Measurements from ENCODE around the gene RNF130.

Gene RNF130

GRCh38 chr5:180071531-180072255, at the start of gene RNF130:
TSS of gene RNF130 (minus strand) at chr5:180071759. CDS start at chr5:180071702, 57 bp downstream.
- peak; percentile 95 for DNase-seq

- DNase-seq: peak; percentile 17
These were observed 48.9 kb upstream of the RNF130 start for GRCh38 chr5:180120237-180121101.

- peak; percentile 8 for DNase-seq
These were observed 48.3 kb upstream of the RNF130 start for GRCh38 chr5:180119903-180120236.

GRCh38 chr5:180119031-180119902, 47.7 kb upstream of the RNF130 start:
- peak; percentile 18 for DNase-seq

- DNase-seq: no peak
These were observed 46.8 kb upstream of the RNF130 start for GRCh38 chr5:180118391-180118791.

- DNase-seq: peak; percentile 8
These were observed 45.6 kb upstream of the RNF130 start for GRCh38 chr5:180117000-180117725.

GRCh38 chr5:180116077-180116999, 44.8 kb upstream of the RNF130 start:
- peak; percentile 26 for DNase-seq

GRCh38 chr5:180115326-180116076, 43.9 kb upstream of the RNF130 start:
- DNase-seq: peak; percentile 11

- peak; percentile 8 for DNase-seq
These were observed 42.9 kb upstream of the RNF130 start for GRCh38 chr5:180114304-180115003.

- peak; percentile 12 for DNase-seq
These were observed 42.2 kb upstream of the RNF130 start for GRCh38 chr5:180113660-180114303.

- peak; percentile 6 for DNase-seq
These were observed 40.8 kb upstream of the RNF130 start for GRCh38 chr5:180112181-180112861.

GRCh38 chr5:180111273-180112002, 39.9 kb upstream of the RNF130 start:
- DNase-seq: peak; percentile 22

- DNase-seq: peak; percentile 18
These were observed 38.4 kb upstream of the RNF130 start for GRCh38 chr5:180109920-180110319.

GRCh38 chr5:180107005-180107404, 35.4 kb upstream of the RNF130 start:
- DNase-seq: no peak

- peak; percentile 10 for DNase-seq
These were observed 34.3 kb upstream of the RNF130 start for GRCh38 chr5:180105827-180106312.

GRCh38 chr5:180104168-180104530, 32.6 kb upstream of the RNF130 start:
- no peak for DNase-seq

- DNase-seq: no peak
These were observed 32.1 kb upstream of the RNF130 start for GRCh38 chr5:180103487-180104167.
